SJSA1 (cell line): ENCODE measurements around the gene CDKN2AIPNL. TPM values are rescaled to one million over a fixed set of nuclear protein-coding genes. Genes with fewer than 3 reads are reported as not detected.

ENCODE experiments used
- DNase-seq, 2 experiments: peaks; one replicate each; pipeline ENCODE4 v3.0.0-alpha.2; 2015 to 2020; ENCODE audit warnings: low spot score in 2 of 2, low read depth in 1 of 2
- H3K27ac ChIP-seq: fragments of 250-450 bp; sonication (Bioruptor Pico); 2 replicates; pipeline ENCODE4 v1.5.1; 2020; ENCODE audit warnings: mild to moderate bottlenecking, moderate library complexity
- H3K27me3 ChIP-seq: fragments of 250-450 bp; sonication (Bioruptor Pico); replicated peaks from 2 replicates; pipeline ENCODE4 v1.5.1; 2020; ENCODE audit warnings: mild to moderate bottlenecking, moderate library complexity
- H3K36me3 ChIP-seq: fragments of 250-450 bp; sonication (Bioruptor Pico); 2 replicates; pipeline ENCODE4 v1.5.1; 2020; ENCODE audit warnings: mild to moderate bottlenecking
- H3K4me1 ChIP-seq: fragments of 250-450 bp; sonication (Bioruptor Pico); replicated peaks from 2 replicates; pipeline ENCODE4 v1.6.1; 2021; ENCODE audit warnings: mild to moderate bottlenecking
- H3K4me3 ChIP-seq: fragments of 250-450 bp; sonication (Bioruptor Pico); 2 replicates; pipeline ENCODE4 v1.5.1; 2020; ENCODE audit warnings: mild to moderate bottlenecking
- H3K9me3 ChIP-seq: fragments of 250-450 bp; sonication (Bioruptor Pico); replicated peaks from 2 replicates; pipeline ENCODE4 v1.5.1; 2020; ENCODE audit warnings: mild to moderate bottlenecking
- total RNA-seq: library from RNA; depleted of rRNA; stranded (reverse); fragments of >200 nt; shearing (Covaris generic); gene quantifications from 2 replicates; pipeline ENCODE4 v1.2.3, GENCODE V29; 2014

CDKN2AIPNL gene
- total RNA-seq, 1 experiment from 2014 or later = 106 TPM

GRCh38 chr5:134447815-134448520 is 36.3 kb upstream of the CDKN2AIPNL start:
- no peak overlapping the region for H3K27ac ChIP-seq
- DNase-seq = no peak
- peaks cover 13% of the 10 kb centered on the region for H3K4me1 ChIP-seq
- no peaks in the 10 kb centered on the region for H3K27me3 ChIP-seq
- no peaks in the 10 kb centered on the region for H3K9me3 ChIP-seq
- H3K36me3 ChIP-seq = no peaks in the 10 kb centered on the region
- no peak overlapping the region for H3K4me3 ChIP-seq

GRCh38 chr5:134446938-134447337 is 35.3 kb upstream of the CDKN2AIPNL start:
- no peak overlapping the region for H3K4me3 ChIP-seq
- no peaks in the 10 kb centered on the region for H3K27me3 ChIP-seq
- no peaks in the 10 kb centered on the region for H3K9me3 ChIP-seq
- no peaks in the 10 kb centered on the region for H3K36me3 ChIP-seq
- no peak for DNase-seq
- H3K27ac ChIP-seq = no peak overlapping the region
- peaks cover 8% of the 10 kb centered on the region for H3K4me1 ChIP-seq

DNA sequence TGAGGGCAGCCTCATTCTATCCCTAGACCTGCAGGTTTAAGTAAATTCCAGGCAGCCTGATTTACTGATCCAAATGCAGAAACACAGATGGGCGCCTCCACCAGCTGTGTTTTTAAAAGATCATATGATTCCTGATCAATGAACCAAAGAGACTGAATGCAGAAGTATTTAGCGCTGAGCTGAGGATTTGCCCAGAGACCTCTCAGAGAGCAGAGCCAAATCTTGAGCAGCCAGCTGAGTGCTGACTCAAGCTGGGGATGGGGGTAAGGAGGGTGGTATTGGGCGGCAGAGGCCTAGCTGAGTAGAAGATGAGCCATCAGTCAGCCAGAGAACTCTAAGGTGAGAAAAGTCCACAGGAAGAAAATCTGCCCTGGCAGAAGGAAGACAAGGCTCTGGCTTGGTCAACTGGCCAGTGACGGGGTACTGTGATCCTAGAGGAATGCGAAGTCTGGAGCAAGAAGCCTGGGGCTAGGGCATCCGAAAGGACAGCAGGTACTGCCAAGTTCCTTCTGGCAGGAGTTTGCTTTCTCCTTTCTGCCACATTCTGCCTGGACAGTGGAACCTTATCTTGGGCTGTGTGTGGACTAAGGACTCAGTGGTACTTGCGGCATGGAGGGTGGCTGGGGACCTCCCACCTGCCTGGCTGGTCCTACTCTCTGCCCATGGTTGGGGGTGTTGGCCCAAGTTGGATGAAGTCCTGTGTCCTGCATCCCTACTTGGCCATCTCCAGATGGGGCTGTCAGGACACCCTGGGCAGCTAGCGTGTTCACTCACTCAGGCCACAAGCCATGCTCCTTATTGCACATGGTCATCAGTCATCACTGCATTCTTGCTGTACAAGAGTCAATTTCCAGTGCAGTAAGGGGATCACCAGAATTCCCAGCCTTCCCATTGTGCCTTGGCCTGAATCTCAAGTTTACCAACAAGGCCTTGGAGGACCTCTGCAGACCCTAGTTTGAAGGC is 34.5 kb upstream of the CDKN2AIPNL start:
- H3K27me3 ChIP-seq = no peaks in the 10 kb centered on the region
- H3K9me3 ChIP-seq = no peaks in the 10 kb centered on the region
- DNase-seq = no peak
- no peak overlapping the region for H3K27ac ChIP-seq
- H3K36me3 ChIP-seq = no peaks in the 10 kb centered on the region
- H3K4me1 ChIP-seq = 0 out of 2 replicates have a peak, but pooled peaks cover 3% of the 10 kb centered on the region
- no peak overlapping the region for H3K4me3 ChIP-seq

GRCh38 chr5:134444941-134445471 is 33.3 kb upstream of the CDKN2AIPNL start:
- 0 out of 2 replicates have a peak, but pooled peaks cover 3% of the 10 kb centered on the region for H3K4me1 ChIP-seq
- no peak overlapping the region for H3K27ac ChIP-seq
- H3K27me3 ChIP-seq = no peaks in the 10 kb centered on the region
- DNase-seq = no peak
- no peaks in the 10 kb centered on the region for H3K9me3 ChIP-seq
- no peak overlapping the region for H3K4me3 ChIP-seq
- H3K36me3 ChIP-seq = no peaks in the 10 kb centered on the region

DNA sequence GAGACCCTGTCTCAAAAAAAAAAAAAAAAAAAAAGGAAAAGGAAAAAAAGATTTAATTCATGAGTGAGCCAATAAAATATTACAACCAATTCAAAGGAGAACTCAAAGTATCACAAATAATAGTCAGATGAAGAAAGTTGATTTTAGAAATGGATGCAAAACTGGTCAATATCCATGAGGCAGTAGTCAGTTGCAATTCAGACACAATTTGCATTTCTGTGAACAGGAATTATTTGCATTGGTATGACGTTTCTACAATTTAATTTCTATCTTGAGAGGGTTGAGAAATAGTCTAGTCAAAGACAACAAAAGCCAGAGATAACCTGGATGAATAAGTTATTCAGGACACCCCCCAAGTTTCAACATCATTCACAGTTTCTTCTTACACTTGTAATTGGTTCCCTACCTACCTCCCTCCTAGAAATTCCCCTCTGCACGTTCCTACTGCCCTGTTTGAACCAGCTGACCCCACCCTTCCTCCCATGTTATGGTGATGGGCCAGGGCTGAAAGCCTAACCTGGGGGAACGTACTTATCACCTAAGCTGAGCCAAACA is 28.6 kb upstream of the CDKN2AIPNL start:
- Histone ChIP-seq H3K27ac (no peak overlapping the region), H3K36me3 (no peaks in the 10 kb centered on the region), H3K4me3 (no peak overlapping the region), H3K4me1 (peaks cover 46% of the 10 kb centered on the region), H3K27me3 (no peaks in the 10 kb centered on the region), H3K9me3 (no peaks in the 10 kb centered on the region)
- no peak for DNase-seq

DNA sequence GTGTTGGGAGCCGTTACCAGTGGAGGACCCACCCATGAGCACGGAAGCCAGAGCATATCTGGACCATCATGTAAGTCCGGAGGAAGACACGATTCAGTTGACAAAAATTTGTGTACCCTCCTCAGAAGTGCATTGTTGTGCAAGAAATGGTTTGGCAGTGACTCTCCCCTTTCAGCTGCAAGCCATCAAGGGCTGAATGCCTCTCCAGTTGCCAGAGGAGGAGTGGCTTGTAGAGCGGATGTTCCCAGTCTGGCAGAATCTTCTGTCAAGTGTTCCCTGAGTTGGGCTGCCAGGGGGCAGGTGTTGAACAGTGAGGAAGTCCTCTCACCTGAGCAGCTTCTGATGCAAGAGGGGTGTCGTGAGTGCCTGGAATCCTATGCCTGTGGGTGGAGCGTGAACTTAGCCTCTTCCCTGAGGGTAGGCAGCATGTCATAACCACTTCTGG is 27.6 kb upstream of the CDKN2AIPNL start:
- Histone ChIP-seq H3K9me3 (no peaks in the 10 kb centered on the region), H3K4me3 (no peak overlapping the region), H3K36me3 (no peaks in the 10 kb centered on the region), H3K27me3 (no peaks in the 10 kb centered on the region), H3K4me1 (peaks cover 44% of the 10 kb centered on the region), H3K27ac (no peak overlapping the region)
- DNase-seq = peak in 1 of 2 experiments; percentile 37

DNA sequence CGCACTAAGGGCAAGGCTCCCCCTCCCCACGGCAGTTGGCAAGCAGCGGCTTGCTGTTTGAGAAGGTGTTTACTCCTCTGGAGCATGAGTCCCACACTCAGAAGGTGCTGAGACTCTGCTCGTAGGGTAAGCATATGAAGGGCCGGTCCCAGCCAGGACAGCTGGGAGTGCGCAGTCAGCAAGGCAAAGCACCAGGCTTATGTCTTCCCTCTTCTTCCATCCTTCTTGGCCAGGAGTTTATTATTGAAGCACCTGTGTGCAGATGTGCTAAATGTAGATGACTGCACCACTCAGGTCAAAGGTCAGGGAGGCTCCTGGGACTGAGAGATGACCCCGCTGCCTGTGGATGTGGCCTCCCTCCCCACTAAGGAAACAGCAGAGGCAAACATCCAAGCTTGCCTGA is 27.0 kb upstream of the CDKN2AIPNL start:
- H3K4me1 ChIP-seq = peaks cover 46% of the 10 kb centered on the region
- H3K36me3 ChIP-seq = no peaks in the 10 kb centered on the region
- H3K27me3 ChIP-seq = no peaks in the 10 kb centered on the region
- H3K27ac ChIP-seq = no peak overlapping the region
- H3K9me3 ChIP-seq = no peaks in the 10 kb centered on the region
- DNase-seq = no peak
- H3K4me3 ChIP-seq = no peak overlapping the region

- peaks cover 54% of the 10 kb centered on the region for H3K4me1 ChIP-seq
- no peak for DNase-seq
- no peaks in the 10 kb centered on the region for H3K36me3 ChIP-seq
These were observed 26.3 kb upstream of the CDKN2AIPNL start for GRCh38 chr5:134437847-134438581.

DNA sequence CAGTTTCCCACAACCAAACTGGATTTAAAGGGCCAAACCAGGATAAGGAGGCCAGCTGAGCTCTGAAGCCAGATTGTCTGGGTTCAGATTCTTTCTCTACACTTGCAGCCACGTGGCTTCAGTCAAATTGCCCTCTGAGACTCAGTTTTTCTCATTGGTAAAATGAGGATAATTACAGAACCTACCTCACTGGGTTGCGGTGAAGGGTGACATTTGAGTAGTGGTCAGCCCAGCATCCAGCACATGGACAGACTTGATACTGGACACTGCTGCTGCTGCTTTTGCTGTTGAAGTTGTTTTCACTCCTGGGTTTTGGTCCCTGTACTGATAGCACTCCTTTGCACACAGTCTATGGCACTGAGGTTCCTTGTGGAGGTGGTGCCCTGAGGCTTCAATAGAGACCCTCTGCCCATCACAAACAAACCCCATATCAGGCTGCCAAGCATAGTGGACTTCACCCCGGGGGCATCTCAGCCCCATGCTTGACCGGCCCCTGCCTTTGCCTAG is 25.7 kb upstream of the CDKN2AIPNL start:
- Histone ChIP-seq H3K27me3 (no peaks in the 10 kb centered on the region), H3K27ac (peak overlapping the region; percentile 84), H3K4me3 (no peak overlapping the region), H3K36me3 (no peaks in the 10 kb centered on the region), H3K4me1 (peaks cover 60% of the 10 kb centered on the region), H3K9me3 (no peaks in the 10 kb centered on the region)
- DNase-seq = no peak

More at GRCh38 chr5:134437847-134438581, 26.3 kb upstream of the CDKN2AIPNL start:
- Histone ChIP-seq H3K27me3 (no peaks in the 10 kb centered on the region), H3K4me3 (no peak overlapping the region), H3K27ac (peak overlapping the region; percentile 84), H3K9me3 (no peaks in the 10 kb centered on the region)

- H3K36me3 ChIP-seq = no peaks in the 10 kb centered on the region
- peak overlapping the region; percentile 7; the same call in 1 of the 2 replicates for H3K4me3 ChIP-seq
These were observed 25.1 kb upstream of the CDKN2AIPNL start for GRCh38 chr5:134436523-134437339.

GRCh38 chr5:134435560-134435959 is 23.9 kb upstream of the CDKN2AIPNL start:
- H3K4me1 ChIP-seq = peaks cover 60% of the 10 kb centered on the region
- H3K27me3 ChIP-seq = no peaks in the 10 kb centered on the region
- no peaks in the 10 kb centered on the region for H3K36me3 ChIP-seq
- peak overlapping the region; percentile 84; the same call in 1 of the 2 replicates for H3K27ac ChIP-seq
- no peak overlapping the region for H3K4me3 ChIP-seq
- DNase-seq = peak; percentile 53 to 62
- H3K9me3 ChIP-seq = no peaks in the 10 kb centered on the region

More at GRCh38 chr5:134436523-134437339, 25.1 kb upstream of the CDKN2AIPNL start:
- peak; percentile 84 for DNase-seq
- Histone ChIP-seq H3K9me3 (no peaks in the 10 kb centered on the region), H3K27me3 (no peaks in the 10 kb centered on the region), H3K4me1 (peaks cover 60% of the 10 kb centered on the region), H3K27ac (peak overlapping the region; percentile 84)

DNA sequence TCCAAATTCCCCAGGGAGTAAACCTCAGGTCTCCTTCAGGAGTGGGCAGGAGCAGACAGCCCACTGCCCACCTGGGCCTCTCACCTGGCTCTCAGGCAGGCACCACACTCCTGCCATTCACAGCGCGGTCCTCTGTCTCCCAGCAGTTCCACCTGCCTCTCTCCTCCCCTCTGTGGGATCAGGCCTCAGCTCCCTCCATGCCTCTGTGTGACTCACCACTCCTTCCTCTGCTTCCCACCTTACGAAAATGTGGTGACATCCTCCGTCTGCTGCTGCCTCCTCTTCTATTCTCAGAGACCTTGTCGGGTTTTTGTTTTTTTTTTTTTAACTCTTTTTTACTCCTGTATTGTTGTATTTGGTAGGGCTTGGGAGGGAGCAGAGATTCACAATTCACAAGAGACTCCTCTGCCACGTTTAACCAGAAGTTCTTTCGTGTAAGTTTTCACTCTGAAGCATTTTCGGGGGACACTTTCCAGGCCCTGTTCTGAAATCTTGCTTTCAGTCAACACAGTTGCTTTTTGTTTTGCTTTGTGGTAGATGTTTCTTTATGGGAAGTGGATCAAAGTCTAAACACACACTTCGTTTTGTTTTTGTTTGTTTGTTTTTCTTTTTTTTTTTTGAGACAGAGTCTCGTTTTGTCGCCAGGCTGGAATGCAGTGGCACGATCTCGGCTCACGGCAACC is 21.1 kb upstream of the CDKN2AIPNL start:
- peaks cover 42% of the 10 kb centered on the region for H3K4me1 ChIP-seq
- H3K4me3 ChIP-seq = no peak overlapping the region
- peak in 1 of 2 experiments; percentile 42 for DNase-seq
- no peak overlapping the region for H3K27ac ChIP-seq
- H3K27me3 ChIP-seq = no peaks in the 10 kb centered on the region
- H3K9me3 ChIP-seq = no peaks in the 10 kb centered on the region
- no peaks in the 10 kb centered on the region for H3K36me3 ChIP-seq
